Measurements from ENCODE around the gene DSTN. TPM values are rescaled to one million over a fixed set of nuclear protein-coding genes. Genes with fewer than 3 reads are reported as not detected.
A peak's percentile ranks its signal among the peaks of the same experiment; 100 is the strongest.
"Not testable (repeated sequence)": the region's sequence is repeated elsewhere in the genome, so short reads cannot be mapped to it uniquely, and the experiment has no call there.

The DSTN gene
- total RNA-seq, 1 experiment from 2014 or later: 218 TPM

GRCh38 chr20:17648791-17649730, 79.2 kb downstream of the DSTN start:
- DNase-seq (ENCODE audit: low read depth): no peak

GRCh38 chr20:17650301-17651128, 80.6 kb downstream of the DSTN start:
- DNase-seq (ENCODE audit: low read depth): no peak

DNA sequence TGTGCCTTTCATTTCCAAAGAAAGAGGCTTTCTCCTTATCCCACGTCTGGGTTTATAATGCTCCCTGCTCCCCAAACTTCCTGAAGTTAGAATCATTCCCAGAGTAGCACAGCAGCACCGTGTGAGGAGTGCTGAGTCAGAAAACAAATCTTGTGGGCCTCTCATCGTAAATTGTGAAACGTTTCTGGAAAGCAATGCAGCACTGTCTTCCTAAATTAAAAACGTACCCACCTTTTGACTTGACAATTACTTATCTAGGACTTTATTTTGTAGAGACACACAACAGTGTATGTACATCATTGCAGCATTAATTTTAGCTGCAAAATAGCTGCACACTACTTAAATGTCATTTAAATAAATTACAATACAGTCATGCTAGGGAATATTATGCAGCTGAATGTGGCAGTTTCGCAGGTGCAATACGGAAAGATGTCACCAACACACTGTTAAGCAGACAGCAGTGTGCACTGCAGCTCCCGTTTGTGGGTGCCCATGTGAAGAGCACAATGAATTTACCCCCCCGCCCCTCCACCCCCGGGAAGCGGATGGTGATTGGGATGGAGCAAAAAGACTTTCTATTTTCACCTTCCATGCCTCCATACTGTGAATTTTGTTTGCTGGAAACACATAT, 81.4 kb downstream of the DSTN start:
- no peak for DNase-seq (ENCODE audit: low read depth)

DNA sequence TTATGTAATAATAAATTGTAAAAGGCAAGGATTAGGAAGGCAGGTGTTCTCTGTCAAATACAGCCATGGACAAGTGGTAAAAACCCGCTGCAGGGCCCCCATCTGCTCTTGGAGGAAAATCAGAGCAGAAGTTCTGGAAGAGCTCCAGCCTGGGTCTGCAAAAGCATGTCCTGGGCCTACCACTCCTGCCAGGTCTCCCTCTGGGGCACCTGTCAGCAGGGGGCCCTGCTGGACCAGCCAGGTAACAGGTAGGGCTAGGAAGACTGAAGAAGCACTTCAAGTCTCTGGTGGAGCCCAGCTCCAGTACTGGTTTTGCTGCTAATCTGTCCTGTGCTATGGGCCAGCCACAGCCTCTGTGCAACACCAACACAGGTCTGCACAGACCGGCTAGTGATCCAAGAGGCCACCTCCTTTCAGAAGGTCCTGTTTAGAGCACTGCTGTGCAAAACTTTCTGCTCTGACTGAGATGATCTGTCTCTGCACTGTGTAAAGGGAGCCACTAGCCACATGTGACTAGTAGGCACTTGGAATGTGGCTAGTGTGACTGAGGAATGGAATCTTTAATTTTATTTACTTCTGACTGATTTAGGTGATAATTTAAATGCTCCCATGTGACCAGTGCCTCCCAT, 82.0 kb downstream of the DSTN start:
- no peak for DNase-seq (ENCODE audit: low read depth)

- DNase-seq (ENCODE audit: low read depth): no peak
Measured at GRCh38 chr20:17652411-17652810, 82.5 kb downstream of the DSTN start.

DNA sequence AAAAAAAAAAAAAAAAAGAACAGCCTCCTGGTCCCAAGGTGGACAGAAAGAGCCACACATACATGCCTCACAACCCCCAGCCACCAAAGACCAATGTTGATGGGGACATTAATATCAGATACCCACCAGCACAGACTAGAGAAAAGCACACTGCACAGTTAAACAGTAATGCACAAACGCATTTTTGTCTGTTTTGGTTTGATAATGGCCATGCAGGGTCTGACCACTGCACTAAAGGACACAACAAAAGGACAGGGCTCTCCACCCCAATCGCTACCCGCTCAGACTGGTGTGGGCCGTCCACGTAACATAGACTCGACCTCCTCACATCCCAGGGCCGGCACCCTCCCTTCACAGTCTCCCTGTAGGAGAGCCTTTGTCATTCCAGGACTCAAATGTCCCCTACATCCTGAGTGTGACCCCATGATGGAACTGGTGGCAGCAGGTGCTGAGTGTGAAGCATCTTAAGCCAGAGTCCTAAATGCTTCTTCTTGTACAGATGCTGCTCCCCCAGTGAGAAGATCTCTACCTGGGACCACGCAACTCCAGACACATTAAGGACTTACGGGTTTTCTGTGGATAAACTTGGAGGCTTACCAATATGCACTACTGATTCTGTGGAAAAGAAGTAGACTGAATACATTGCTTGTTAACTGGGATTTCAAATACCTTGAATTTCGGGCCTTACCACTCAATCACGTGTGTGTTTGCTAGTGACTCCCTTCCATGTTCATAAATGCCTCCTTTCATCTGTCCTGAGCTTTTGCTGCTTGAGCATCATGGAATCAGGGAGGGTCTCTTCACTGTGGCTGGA, 84.2 kb downstream of the DSTN start:
- no peak for DNase-seq (ENCODE audit: low read depth)

DNA sequence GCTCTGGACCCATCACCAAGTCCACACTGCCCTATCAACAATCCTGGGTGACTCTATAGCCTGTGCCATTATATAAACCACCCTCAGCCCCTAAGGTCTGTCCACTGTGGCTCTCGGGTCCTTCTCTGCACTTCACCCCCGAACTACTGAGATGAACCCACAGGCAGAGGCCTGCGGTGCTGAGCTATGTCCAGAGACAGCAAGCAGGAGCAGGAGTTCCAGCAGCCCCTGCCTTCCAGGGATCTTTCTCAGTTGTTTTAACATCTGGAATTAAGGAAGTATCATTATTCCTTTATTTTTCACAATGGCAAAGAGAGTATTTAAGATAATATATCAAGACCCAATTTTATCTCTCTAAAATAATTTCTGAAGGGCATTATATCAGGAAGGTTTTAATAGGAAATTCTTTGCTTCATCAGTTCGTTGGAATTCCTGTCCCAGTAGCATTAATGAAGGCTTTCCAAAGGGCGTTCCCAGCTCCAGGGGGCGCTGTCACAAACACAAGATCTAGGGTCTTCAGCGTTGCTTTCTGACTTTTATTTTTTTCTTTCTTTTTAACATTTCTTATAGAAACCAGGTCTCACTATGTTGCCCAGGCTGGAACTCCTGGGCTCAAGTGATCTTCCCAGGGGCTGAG, 84.9 kb downstream of the DSTN start:
- peak; percentile 54 for DNase-seq (ENCODE audit: low read depth)

GRCh38 chr20:17655286-17655651, 85.4 kb downstream of the DSTN start:
- no peak for DNase-seq (ENCODE audit: low read depth)

GRCh38 chr20:17655865-17656479, 86.1 kb downstream of the DSTN start:
- DNase-seq (ENCODE audit: low read depth): peak; percentile 45

DNA sequence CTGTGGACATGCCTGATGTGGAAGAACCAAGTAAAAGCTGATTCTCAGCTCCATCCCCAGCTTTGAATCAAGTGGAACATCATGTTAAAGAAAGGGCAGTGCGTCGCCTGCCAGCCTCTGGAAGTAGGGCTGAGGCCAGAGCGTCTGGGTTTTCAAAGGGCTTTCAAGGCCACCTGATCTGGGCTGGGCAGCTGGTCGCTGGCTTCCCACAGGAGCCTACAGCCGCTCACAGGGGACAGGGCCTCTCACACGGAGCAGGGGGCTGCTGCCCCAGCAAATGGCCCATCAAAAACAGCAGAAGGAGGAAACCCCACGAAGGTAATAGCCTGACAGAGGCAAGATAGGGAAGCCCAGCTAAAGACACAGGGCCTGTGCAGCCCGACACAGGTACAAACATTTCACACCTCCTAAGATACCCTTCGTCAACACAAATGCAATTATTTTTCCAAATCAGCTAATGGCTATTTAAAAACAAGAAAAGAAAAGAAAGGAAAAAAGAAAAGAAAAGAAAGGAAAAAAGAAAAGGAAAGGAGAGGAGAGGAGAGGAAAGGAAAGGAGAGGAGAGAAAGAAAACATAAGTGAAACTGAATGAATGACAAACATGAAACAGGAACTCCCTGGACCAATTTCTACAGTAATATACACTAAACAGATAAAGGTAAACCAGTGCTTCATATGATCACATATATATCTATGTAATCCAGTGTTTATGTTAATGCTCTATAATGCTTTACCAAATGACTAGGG, 87.4 kb downstream of the DSTN start:
- no peak for DNase-seq (ENCODE audit: low read depth)

DNA sequence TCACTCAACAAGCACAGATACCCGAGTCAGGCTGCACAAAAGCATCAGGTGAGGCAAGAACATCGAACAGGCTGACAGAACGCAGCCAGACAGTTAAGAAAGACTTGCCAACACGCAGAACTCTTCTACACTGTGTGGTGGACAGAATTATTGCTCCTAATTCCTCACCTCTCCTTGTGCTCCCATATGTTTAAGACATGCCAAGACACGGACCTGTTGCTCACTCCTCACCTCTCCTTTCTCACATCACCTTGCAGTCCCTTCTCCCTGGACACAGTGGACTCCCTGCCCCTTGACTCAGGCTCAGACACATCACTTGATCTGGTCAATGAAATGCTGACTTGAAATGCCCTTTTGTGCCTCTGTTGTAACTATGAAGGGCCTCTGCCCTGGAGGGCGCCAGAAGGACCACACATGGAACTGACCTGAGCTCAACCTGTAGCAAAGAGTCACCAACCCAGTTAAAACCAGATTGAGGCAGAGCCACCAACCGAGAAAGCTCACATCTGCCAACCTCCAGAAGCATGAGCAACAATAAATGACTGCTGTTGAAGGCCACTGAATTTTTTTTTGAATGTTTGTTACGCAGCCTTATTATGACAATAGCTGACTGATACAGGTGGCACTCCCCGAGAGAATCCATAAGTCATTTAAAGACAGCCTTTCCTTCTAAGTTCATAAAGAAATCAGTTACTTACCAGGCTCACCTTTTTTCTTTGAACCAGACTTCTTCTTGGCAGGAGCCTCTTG, 88.2 kb downstream of the DSTN start:
- no peak for DNase-seq (ENCODE audit: low read depth)

DNA sequence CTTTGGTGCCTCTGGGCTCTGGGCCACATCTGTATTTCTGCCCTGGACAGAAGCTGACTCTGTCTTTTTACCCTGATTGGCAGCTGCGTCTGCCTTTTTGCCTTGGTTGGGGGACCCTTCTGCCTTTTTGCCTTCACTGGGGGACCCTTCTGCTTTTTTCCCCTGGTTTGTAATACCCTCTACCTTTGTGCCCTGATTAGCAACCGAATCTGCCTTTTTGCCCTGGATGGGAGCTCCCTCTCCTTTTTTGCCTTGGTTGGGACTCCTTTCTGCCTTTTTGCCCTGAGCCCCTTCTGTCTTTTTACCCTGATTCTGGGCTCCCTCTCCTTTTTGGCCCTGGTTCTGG, 88.7 kb downstream of the DSTN start:
- no peak for DNase-seq (ENCODE audit: low read depth)

- not testable (repeated sequence) for DNase-seq (ENCODE audit: low read depth)
Measured at GRCh38 chr20:17659344-17659743, 89.5 kb downstream of the DSTN start.

Other genes starting within 250 kb of the DSTN start
- gene BFSP1, start 38.7 kb upstream of the DSTN start, total RNA-seq (2014; rRNA removed): 4.7 and 6.6 TPM in 2 replicates
- gene RRBP1, start 112.2 kb downstream of the DSTN start, total RNA-seq (2014; rRNA removed): 154 and 160 TPM in 2 replicates
- gene BANF2, start 129.9 kb downstream of the DSTN start, total RNA-seq (2014; rRNA removed): not detected in 2 replicates

All from LHCN-M2 (cell line).